ENCODE results near the gene BACH2. TPM values are rescaled to one million over a fixed set of nuclear protein-coding genes. Genes with fewer than 3 reads are reported as not detected.
"Not testable (repeated sequence)": the region's sequence is repeated elsewhere in the genome, so short reads cannot be mapped to it uniquely, and the experiment has no call there.

BACH2 gene
- polyA plus RNA-seq, 1 donor = 11.4 TPM

DNA sequence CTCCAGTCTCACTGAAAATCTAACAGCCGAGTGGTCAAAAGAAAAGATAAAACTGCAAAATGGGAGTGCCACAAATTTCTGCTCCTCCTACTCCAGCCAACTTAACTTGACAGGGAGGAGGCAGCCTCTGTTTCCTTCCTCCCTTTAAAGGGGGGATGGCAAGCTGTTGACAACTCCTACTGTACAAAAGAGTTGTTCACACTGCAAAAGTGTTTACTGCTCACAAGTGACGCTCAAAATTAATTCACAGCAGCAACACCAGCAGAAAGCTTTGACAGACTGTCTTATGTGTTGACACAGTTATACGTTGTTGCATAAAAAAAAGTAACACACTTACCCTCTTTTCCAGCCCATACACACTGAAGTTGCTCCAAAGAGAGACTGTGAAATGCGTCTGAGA lies 169.8 kb downstream of the BACH2 start:
- no peak for DNase-seq

GRCh38 chr6:90126181-90126580 lies 170.5 kb downstream of the BACH2 start:
- no peak for DNase-seq

DNA sequence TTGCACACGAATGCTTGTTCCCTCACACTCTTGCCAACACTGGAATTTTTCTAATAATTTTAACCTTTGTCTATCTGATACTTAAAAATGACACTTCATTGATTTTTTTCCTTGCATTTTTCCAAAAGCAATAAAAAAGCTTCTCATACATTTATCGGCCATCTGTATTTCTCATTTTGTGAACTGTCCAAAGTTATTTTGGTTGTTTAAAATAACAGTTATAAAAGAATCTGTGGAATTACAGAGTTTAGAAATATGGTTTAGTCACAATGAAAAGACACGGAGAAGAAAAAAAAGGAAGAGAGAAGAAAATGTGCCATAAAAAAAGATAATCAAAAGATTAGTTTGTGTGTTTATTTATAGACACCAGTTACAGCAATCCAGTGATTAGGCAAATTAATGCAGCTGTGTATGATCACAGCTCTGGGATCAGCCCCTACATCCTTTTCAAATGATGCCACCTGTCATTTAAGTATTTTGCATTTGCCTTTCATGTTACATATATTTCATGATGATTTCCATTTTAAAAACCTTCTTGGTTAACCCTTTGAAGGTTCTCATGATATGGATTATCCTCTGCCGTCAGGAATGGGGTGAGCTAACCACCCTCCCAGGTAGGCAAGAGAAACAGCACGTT lies 171.7 kb downstream of the BACH2 start:
- no peak for DNase-seq

DNA sequence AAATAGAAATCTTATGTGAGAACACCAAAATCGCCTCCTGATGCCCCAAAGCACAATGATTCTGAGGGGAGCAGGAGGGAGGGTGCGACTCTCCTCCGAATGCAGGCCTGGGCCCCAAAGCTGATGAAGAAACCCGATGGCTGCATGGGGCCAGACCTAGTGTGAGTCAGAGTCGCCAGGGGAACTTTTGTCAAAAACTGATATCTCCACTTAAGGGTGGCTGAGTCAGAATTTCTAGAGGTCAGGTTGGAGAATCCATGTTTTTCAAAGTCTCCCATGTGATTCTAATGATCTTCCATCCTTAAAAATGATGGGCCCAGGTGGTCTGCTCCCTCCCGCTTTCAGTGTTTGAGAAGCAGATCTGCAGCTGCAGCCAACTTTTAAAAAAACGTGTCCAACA lies 172.8 kb downstream of the BACH2 start:
- DNase-seq = no peak

DNA sequence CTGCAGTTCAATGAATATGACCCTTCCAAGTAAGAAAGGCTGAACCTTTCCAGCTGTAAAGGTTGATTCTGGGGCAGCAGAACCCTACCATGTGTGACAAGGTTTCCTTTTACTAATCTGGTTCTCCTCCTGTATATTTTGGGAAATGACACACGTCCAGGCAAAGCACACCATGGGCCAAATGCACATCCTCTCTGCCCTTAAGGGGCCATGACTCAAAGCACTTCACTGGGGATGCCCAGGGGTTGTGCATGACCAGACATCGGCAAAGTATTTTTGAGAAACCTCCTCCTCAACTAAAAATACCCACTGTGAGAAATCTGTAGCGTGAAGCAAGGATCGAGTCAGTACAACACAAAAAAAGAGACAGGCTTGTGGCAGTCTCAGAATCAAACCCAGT lies 174.7 kb downstream of the BACH2 start:
- no peak for DNase-seq

DNA sequence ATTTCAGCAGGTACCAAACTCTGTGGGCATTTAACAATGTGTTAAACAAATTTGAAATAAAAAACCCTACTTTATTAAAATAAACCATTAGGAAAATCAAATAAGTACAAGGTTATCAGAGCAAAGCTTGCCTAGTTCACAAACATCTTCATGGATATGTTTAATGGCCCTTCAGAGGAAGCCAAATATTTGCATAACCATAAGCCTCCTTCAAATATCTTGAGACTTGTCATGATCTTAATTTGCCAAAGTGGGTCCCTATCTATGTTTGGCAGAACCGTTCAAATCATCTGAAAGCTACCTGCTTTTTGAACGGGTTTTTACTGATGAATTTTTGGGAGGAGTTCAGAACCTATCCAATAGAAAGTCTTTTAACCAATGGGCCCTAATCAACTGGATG lies 176.3 kb downstream of the BACH2 start:
- no peak for DNase-seq

DNA sequence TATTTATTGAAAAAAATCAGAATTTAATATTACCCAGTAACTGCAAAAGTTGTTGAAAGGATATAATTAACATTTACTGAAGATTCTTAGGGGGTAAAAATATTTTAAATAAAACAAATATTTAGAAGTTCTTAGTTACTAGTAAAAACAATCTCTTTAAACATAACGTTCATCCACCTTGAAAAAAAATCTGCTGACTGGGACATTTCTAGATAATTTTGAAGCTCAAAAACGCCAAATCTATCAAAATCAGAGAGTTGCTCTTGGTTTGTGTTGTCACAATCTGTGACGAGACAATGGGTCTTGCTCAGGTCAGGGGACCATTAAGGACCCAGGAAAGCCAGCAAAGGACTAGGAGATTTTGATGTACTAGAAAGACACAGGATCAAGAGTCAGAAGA lies 177.0 kb downstream of the BACH2 start:
- DNase-seq = no peak

DNA sequence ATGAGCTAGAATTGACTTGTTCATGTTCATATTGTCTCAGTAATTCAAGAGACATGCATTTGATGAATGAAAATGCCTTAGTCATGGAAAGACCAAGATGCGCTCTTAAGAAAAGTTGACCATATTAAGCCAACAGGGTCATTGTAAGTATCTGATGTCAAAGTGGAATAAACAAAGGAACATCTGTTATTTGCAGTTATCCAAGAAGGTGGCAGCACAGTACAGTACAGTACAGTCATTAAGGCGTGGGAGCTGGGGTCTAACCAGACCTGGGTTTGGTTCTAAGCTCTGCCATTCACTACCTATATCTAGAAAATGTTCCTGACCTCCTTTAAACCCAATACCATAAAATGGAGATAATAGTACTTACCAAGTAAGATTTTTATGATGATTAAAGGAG lies 178.1 kb downstream of the BACH2 start:
- no peak for DNase-seq

- DNase-seq = no peak
These were observed 178.6 kb downstream of the BACH2 start for GRCh38 chr6:90118069-90118468.

GRCh38 chr6:90116126-90116525 lies 180.5 kb downstream of the BACH2 start:
- not testable (repeated sequence) for DNase-seq

GRCh38 chr6:90113389-90113788 lies 183.3 kb downstream of the BACH2 start:
- no peak for DNase-seq

GRCh38 chr6:90111387-90111786 lies 185.3 kb downstream of the BACH2 start:
- DNase-seq = no peak

GRCh38 chr6:90110971-90111370 lies 185.7 kb downstream of the BACH2 start:
- no peak for DNase-seq

DNA sequence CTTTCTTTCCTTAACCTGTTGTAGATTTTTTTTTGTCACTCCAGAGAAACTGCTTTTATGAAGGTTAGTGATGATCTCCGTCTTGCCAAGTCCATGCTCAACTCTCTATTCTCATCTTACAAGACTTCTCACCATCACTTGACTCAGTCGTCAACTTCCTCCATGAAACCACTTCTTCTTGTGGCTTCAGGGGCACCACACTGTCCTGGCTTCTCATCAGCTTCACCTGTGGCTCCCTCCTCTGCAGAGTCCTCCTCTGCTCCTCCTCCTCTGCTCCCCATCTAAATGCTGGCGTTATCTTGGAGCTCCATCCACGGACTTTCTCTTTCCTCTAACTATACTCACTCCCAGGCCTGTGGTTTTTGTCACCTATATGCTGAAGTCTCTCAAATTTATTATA lies 187.5 kb downstream of the BACH2 start:
- no peak for DNase-seq

- DNase-seq = no peak
These were observed 188.8 kb downstream of the BACH2 start for GRCh38 chr6:90107771-90108282.

GRCh38 chr6:90107371-90107770 lies 189.3 kb downstream of the BACH2 start:
- DNase-seq = no peak

DNA sequence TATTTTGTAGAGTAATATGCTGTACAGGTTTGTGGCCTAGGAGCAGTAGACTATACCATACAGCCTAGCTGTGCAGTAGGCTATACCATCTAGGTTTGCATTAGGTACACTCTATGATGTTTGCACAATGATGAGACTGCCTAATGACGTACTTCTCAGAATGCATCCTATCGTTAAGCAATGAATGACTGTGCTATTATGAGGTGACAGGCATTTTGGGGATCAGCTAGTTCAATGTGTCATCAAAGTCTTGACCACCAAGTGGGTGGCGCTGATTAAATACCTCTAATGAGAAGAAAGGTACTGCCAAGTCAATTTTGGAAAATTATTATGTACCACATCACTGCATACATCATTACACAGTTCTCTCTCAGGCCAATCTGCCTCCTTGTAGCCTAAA lies 190.2 kb downstream of the BACH2 start:
- DNase-seq = no peak

DNA sequence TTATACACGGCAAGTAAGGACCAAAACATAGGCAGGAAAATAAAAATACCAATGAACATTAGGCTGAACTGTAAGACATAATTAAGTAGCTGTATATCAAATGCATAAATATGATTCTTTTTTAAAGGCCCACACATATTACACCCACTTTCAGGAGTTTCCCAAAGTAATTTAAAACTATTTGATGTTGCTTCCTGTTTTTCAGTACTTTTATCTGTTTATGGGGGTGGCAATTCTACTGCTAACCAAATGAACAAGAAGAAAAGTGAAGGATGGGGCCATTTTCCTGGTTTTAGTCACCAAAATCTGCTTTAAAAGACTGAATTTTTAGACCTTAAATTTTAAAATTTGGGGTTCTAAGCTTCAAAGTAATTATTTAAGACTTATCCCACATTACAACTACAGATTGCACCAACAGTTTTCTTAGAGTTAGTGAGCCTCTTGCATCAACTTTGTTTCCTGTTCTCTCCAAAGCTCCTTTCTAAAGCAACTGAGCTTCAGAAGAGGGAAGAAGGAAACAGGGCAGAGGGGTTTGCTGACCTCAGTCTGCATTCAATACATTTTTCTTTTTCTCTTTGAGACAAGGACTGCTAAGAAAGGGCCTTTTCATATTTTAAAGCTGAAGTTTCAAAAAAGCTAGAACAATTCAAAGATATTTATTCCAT lies 191.0 kb downstream of the BACH2 start:
- DNase-seq = no peak

DNA sequence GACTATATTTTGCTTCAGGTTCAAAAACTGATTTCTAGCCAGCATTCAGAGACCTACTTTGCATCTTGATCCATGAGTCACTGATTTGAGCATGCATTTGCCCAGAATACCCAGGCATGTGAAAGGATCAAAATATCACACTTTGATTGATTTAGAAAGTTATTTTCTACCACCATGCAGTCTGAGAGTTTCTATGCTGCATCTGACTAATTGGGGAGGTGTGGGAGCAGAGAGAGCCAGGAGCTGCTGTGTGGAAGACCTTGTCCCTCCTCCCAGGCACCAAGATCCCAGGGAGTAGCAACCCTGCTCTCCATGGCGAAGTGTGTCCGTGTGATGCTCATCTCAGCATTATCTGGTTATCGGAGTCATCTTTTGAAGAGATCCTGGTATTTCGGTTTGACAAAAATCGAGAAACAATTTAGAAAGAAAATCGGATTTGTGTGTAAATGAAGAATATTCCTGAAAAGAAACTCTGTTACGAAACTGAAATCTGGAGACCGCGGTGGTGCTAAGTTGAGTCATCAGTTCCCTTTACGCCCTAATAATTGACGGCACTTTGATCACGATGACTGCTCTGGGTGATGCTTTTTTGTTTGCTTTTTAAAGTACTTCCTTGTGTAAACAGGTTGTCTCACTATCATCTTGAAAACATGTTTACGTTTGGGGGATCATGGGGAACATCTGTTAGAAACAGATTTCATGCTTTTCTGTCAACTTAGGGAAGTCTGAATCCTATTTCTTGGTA lies 193.4 kb downstream of the BACH2 start:
- DNase-seq = no peak

DNA sequence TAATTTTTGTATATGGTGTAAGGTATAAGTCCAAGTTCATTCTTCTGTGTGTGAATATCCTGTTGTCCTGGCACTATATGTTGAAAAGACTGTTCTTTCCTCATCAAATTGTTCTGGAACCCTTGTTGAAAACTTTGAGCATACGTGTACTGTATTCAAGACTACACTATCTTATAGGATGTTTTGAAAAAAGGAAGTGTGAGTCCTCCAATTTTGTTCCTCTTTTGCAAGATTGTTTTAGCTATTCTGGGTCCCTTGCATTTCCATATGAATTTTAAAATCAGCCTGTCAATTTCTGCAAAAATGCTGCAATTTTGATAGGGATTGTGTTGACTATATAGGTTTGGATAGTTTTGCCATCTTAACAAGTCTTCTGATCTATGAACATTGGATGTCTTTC lies 195.2 kb downstream of the BACH2 start:
- DNase-seq = no peak

GRCh38 chr6:90100059-90100665 lies 196.5 kb downstream of the BACH2 start:
- no peak for DNase-seq

GRCh38 chr6:90098627-90099026 lies 198.0 kb downstream of the BACH2 start:
- DNase-seq = no peak

GRCh38 chr6:90098001-90098531 lies 198.6 kb downstream of the BACH2 start:
- DNase-seq = peak; percentile 53

All from left kidney (tissue), 2 donors.